H1 (cell line): Measurements from ENCODE around the gene SLC35E3. TPM values are rescaled to one million over a fixed set of nuclear protein-coding genes. Genes with fewer than 3 reads are reported as not detected.

ENCODE experiments used
- CTCF ChIA-PET: fragments of 300-600 bp; sonication (Branson Sonifier 250); formaldehyde crosslinking; loops from one replicate; lab custom pipeline; 2021; ENCODE audit not compliant: partially characterized antibody; lab: Charles Lee
- POLR2A ChIA-PET: fragments of 300-600 bp; sonication (Branson Sonifier 250); formaldehyde crosslinking; loops from one replicate; lab custom pipeline; 2021; ENCODE audit warnings: inconsistent platforms; ENCODE audit not compliant: partially characterized antibody; lab: Charles Lee
- DNase-seq, 2 experiments: peaks; one replicate each; pipeline versions ENCODE4 v3.0.0 to v3.0.0-alpha.2; 2010 to 2022; ENCODE audit warnings: low spot score in 2 of 2, low read depth in 1 of 2, mixed read lengths in 1 of 2
- FAIRE-seq: peaks from 2 replicates; lab custom pipeline; 2011; peaks lifted over from hg19 to GRCh38; lab: Jason Lieb, UNC
- H2AFZ ChIP-seq: 2 replicates; pipeline ENCODE4 v1.8.1; 2012; ENCODE audit warnings: low read length, inconsistent platforms
- H2AK5ac ChIP-seq: 2 replicates; pipeline ENCODE4 v1.6.1; 2013; ENCODE audit warnings: low read depth, low read length
- H2BK120ac ChIP-seq: replicated peaks from 2 replicates; pipeline ENCODE3; 2013; ENCODE audit warnings: low read depth, low read length, inconsistent platforms
- H2BK12ac ChIP-seq: 2 replicates; pipeline ENCODE4 v1.6.1; 2013; ENCODE audit warnings: low read depth, low read length
- H2BK15ac ChIP-seq: 2 replicates; pipeline ENCODE4 v1.6.1; 2013; ENCODE audit warnings: low read length
- H2BK20ac ChIP-seq: 2 replicates; pipeline ENCODE4 v1.6.1; 2013; ENCODE audit warnings: low read length
- H2BK5ac ChIP-seq: 2 replicates; pipeline ENCODE4 v1.6.1; 2013; ENCODE audit warnings: low read depth, low read length
- H3K14ac ChIP-seq: 2 replicates; pipeline ENCODE4 v1.6.1; 2013; ENCODE audit warnings: inconsistent platforms; ENCODE audit not compliant: insufficient read length
- H3K18ac ChIP-seq: 2 replicates; pipeline ENCODE4 v1.6.1; 2013; ENCODE audit warnings: low read length; ENCODE audit errors: extremely low read depth
- H3K23ac ChIP-seq: 2 replicates; pipeline ENCODE4 v1.6.1; 2013; ENCODE audit warnings: inconsistent platforms; ENCODE audit not compliant: insufficient read length
- H3K23me2 ChIP-seq: 2 replicates; pipeline ENCODE4 v1.6.1; 2013; ENCODE audit warnings: low read depth, low read length
- H3K27ac ChIP-seq: 2 replicates; pipeline ENCODE4 v1.6.1; 2011; ENCODE audit warnings: low read depth, low read length, inconsistent platforms
- H3K27me3 ChIP-seq, 4 experiments: replicated peaks in 1 of 4; 1 replicate in 1 of 4; 2 replicates in 3 of 4; pipeline versions ENCODE4 v1.6.1 to v1.8.1; 2011 to 2013; ENCODE audit warnings: low read length in 3 of 4, mild to moderate bottlenecking in 3 of 4, inconsistent platforms in 2 of 4, mixed read lengths in 2 of 4, moderate library complexity in 1 of 4; ENCODE audit not compliant: control insufficient read depth in 3 of 4, insufficient read depth in 3 of 4; ENCODE audit errors: extremely low read depth in 1 of 4
- H3K36me3 ChIP-seq, 4 experiments: 2 replicates each; pipeline versions ENCODE4 v1.6.1 to v1.8.1; 2011 to 2013; ENCODE audit warnings: mild to moderate bottlenecking in 4 of 4, low read length in 3 of 4, moderate library complexity in 2 of 4, control low read depth in 1 of 4, inconsistent platforms in 1 of 4; ENCODE audit not compliant: insufficient read depth in 4 of 4, control insufficient read depth in 2 of 4
- H3K4ac ChIP-seq: replicated peaks from 2 replicates; pipeline ENCODE3; 2013; ENCODE audit warnings: low read length, low read depth, mixed read lengths, inconsistent platforms; ENCODE audit not compliant: insufficient read length
- H3K4me1 ChIP-seq, 4 experiments: replicated peaks in 1 of 4; 1 replicate in 1 of 4; 2 replicates in 3 of 4; pipeline versions ENCODE4 v1.6.1 to v1.8.1; 2011 to 2013; ENCODE audit warnings: low read length in 3 of 4, inconsistent platforms in 2 of 4, mixed read lengths in 1 of 4; ENCODE audit not compliant: insufficient read depth in 4 of 4, control insufficient read depth in 3 of 4
- H3K4me2 ChIP-seq, 2 experiments: 2 replicates each; pipeline versions ENCODE4 v1.6.1 to v1.8.1; 2011 to 2013; ENCODE audit warnings: low read depth in 2 of 2, low read length in 2 of 2, control low read depth in 1 of 2, inconsistent platforms in 1 of 2, mild to moderate bottlenecking in 1 of 2; ENCODE audit not compliant: insufficient read depth in 1 of 2
- H3K4me3 ChIP-seq, 4 experiments: fragments of 200-600, 300-600 bp in 1 of 4; sonication (generic), shearing (Covaris generic), sonication (Bioruptor Twin) in 1 of 4; 2 replicates each; pipeline versions ENCODE4 v1.5.1 to v1.8.1; 2011 to 2016; ENCODE audit warnings: low read length in 4 of 4, low read depth in 3 of 4, control low read depth in 2 of 4, inconsistent platforms in 2 of 4, mild to moderate bottlenecking in 2 of 4, mixed read lengths in 1 of 4, moderate library complexity in 1 of 4; ENCODE audit not compliant: insufficient read depth in 2 of 4; ENCODE audit errors: extremely low read depth in 1 of 4
- H3K56ac ChIP-seq: replicated peaks from 2 replicates; pipeline ENCODE3; 2013; ENCODE audit warnings: low read depth, mild to moderate bottlenecking, mixed read lengths, low read length, inconsistent platforms; ENCODE audit not compliant: insufficient read length
- H3K79me1 ChIP-seq: 2 replicates; pipeline ENCODE4 v1.6.1; 2013; ENCODE audit warnings: low read depth, low read length, control low read depth
- H3K79me2 ChIP-seq, 2 experiments: 2 replicates each; pipeline versions ENCODE4 v1.6.1 to v1.8.1; 2012 to 2013; ENCODE audit warnings: low read length in 2 of 2, mild to moderate bottlenecking in 2 of 2, inconsistent platforms in 1 of 2; ENCODE audit not compliant: insufficient read depth in 2 of 2, control insufficient read depth in 1 of 2
- H3K9ac ChIP-seq, 4 experiments: replicated peaks in 1 of 4; 1 replicate in 1 of 4; 2 replicates in 3 of 4; pipeline versions ENCODE4 v1.6.1 to v1.8.1; 2011 to 2013; ENCODE audit warnings: low read depth in 3 of 4, low read length in 3 of 4, control low read depth in 2 of 4, mild to moderate bottlenecking in 2 of 4, moderate library complexity in 2 of 4, inconsistent platforms in 1 of 4; ENCODE audit errors: extremely low read depth in 1 of 4
- H3K9me3 ChIP-seq, 2 experiments: 2 replicates each; pipeline versions ENCODE4 v1.6.1 to v1.8.1; 2012 to 2013; ENCODE audit warnings: mild to moderate bottlenecking in 2 of 2, moderate library complexity in 2 of 2, control low read depth in 1 of 2, inconsistent platforms in 1 of 2, low read depth in 1 of 2, low read length in 1 of 2, mixed read lengths in 1 of 2; ENCODE audit not compliant: insufficient read depth in 2 of 2
- H4K20me1 ChIP-seq, 2 experiments: replicated peaks in 1 of 2; 2 replicates each; pipeline versions ENCODE3 to v1.8.1; 2011 to 2013; ENCODE audit warnings: inconsistent platforms in 2 of 2, low read length in 2 of 2, mild to moderate bottlenecking in 1 of 2; ENCODE audit not compliant: insufficient read depth in 2 of 2, control insufficient read depth in 1 of 2
- H4K5ac ChIP-seq: 2 replicates; pipeline ENCODE4 v1.6.1; 2013; ENCODE audit warnings: low read length, low read depth, mixed read lengths, inconsistent platforms; ENCODE audit not compliant: insufficient read length
- H4K8ac ChIP-seq: 2 replicates; pipeline ENCODE4 v1.8.0; 2013; ENCODE audit warnings: mild to moderate bottlenecking, moderate library complexity, low read length, inconsistent platforms; ENCODE audit not compliant: insufficient read depth; ENCODE audit errors: extremely low read depth
- H4K91ac ChIP-seq: replicated peaks from 2 replicates; pipeline ENCODE3; 2013; ENCODE audit warnings: low read length, mixed read lengths, inconsistent platforms; ENCODE audit not compliant: insufficient read length
- SP1 ChIP-seq: IDR thresholded peaks from 2 replicates; pipeline ENCODE4 v1.6.1; 2011; ENCODE audit warnings: low read depth, low read length
- TAF1 ChIP-seq: IDR thresholded peaks from 2 replicates; pipeline ENCODE4 v1.6.1; 2011; ENCODE audit warnings: mild to moderate bottlenecking, low read depth, low read length
- WGBS, 2 experiments: shearing (Covaris generic) in 1 of 2; methylation state at CpG; one replicate each; pipeline versions ENCODE4 v1.1.6 to v1.1.7; 2013 to 2015; ENCODE audit warnings: low lambda C conversion rate in 2 of 2, mixed read lengths in 2 of 2, inconsistent platforms in 1 of 2, low coverage in 1 of 2, missing lambda C conversion rate in 1 of 2; ENCODE audit not compliant: insufficient replicate concordance in 2 of 2, insufficient coverage in 1 of 2, insufficient read length in 1 of 2; ENCODE audit errors: extremely low coverage in 1 of 2, missing lambda C conversion rate in 1 of 2; 5-methylcytosine and 5-hydroxymethylcytosine counted together
- polyA plus RNA-seq, 7 experiments: library from polyadenylated mRNA; depleted of rRNA in 3 of 7; stranded (reverse) in 5 of 7; unstranded in 2 of 7; fragments of >200 nt in 5 of 7; fragments of 200-250 nt in 2 of 7; gene quantifications; 1 replicate in 5 of 7; 2 replicates in 1 of 7; 4 replicates in 1 of 7; pipeline versions ENCODE4 v1.2.1 to v1.2.3, GENCODE V29; 2011 to 2013; ENCODE audit warnings: missing spikeins in 2 of 7, mixed read lengths in 2 of 7
- total RNA-seq: library from RNA; stranded (reverse); fragmentation: NEBNext Ultra II Directional; extraction: Animal tissue kit (Norgen Biotek cat#: 25700); gene quantifications from 2 replicates; pipeline ENCODE4 v1.2.1, GENCODE V29; 2021

SLC35E3 gene
- total and polyA plus RNA-seq, 2 of the 8 experiments (the other 6 are each of a cell fraction or from before 2014, with no cell fraction given), result 10.0 to 10.9 TPM

- no peak overlapping the region for H3K14ac ChIP-seq
- no peaks in the 10 kb centered on the region for H3K36me3 ChIP-seq
- DNase-seq (peak in 1 of 2 experiments; percentile 53), FAIRE-seq (no peak)
- WGBS, 2 experiments, result 74% methylated on average over 2 of the region's 2 CpGs; no CpG with 5 or more reads in 1 of the 2 experiments
- peak overlapping the region; percentile 85; the same call in 1 of the 2 replicates for H2AFZ ChIP-seq
- POLR2A ChIA-PET, result interaction anchor here (2.0 kb wide), 1 partner anchor 15 kb away, joined by 14 read pairs; the partner anchor contains the start of gene MDM2
- H3K4me1 ChIP-seq, result peaks cover 0 to 2% (median 0%) of the 10 kb centered on the region in 4 experiments; a peak in 1 of 7 replicates
- no peak overlapping the region for H3K4me2 ChIP-seq
- H3K23me2 ChIP-seq, result no peaks in the 10 kb centered on the region
- H3K56ac ChIP-seq, result no peak overlapping the region
- no peak overlapping the region for H3K18ac ChIP-seq
- no peak overlapping the region for H2BK12ac ChIP-seq
- H3K79me1 ChIP-seq, result no peaks in the 10 kb centered on the region
- H3K27ac ChIP-seq, result no peak overlapping the region
- no peak overlapping the region for H2BK20ac ChIP-seq
- H2AK5ac ChIP-seq, result no peak overlapping the region
- H3K9ac ChIP-seq, result no peak overlapping the region
- H3K4ac ChIP-seq, result no peak overlapping the region
- H3K23ac ChIP-seq, result no peak overlapping the region
- H4K8ac ChIP-seq, result no peak overlapping the region
- H4K91ac ChIP-seq, result no peak overlapping the region
- H4K5ac ChIP-seq, result no peak overlapping the region
- CTCF ChIA-PET, result no interaction called here
- H3K9me3 ChIP-seq, result no peaks in the 10 kb centered on the region; a peak in 1 of 4 replicates
- H2BK5ac ChIP-seq, result no peak overlapping the region
- no peaks in the 10 kb centered on the region for H4K20me1 ChIP-seq
- no peak overlapping the region for H2BK120ac ChIP-seq
- no peaks in the 10 kb centered on the region for H3K79me2 ChIP-seq
- H2BK15ac ChIP-seq, result no peak overlapping the region
- H3K4me3 ChIP-seq, result no peak overlapping the region
- TF ChIP-seq TAF1, result no peak
- TF ChIP-seq SP1, result peak; percentile 88
- H3K27me3 ChIP-seq, result no peaks in the 10 kb centered on the region
Observed at GRCh38 chr12:68792952-68793351, 47.0 kb downstream of the SLC35E3 start.
